ENCODE results near the gene PLAU.
A peak's percentile ranks its signal among the peaks of the same experiment; 100 is the strongest.

PLAU gene

GRCh38 chr10:73910401-73910763, 550 bp upstream of the PLAU start:
- peak overlapping the region; percentile 80 for H2AFZ ChIP-seq
- no peak overlapping the region for H3K9ac ChIP-seq
- no peaks in the 10 kb centered on the region for H3K9me3 ChIP-seq (ENCODE audit: control insufficient read depth, low read length)
- H3K4me1 ChIP-seq: peaks cover 3% of the 10 kb centered on the region
- H3K4me3 ChIP-seq (ENCODE audit: low read depth, low read length): peak overlapping the region; percentile 3
- no peaks in the 10 kb centered on the region for H3K79me2 ChIP-seq
- no peak for TF ChIP-seq CTCF (IDR thresholded peaks at IDR 0.05)
- peak overlapping the region; percentile 16 for H3K4me2 ChIP-seq (ENCODE audit: low read length)
- H3K27ac ChIP-seq: no peak overlapping the region
- H3K27me3 ChIP-seq (ENCODE audit: control insufficient read depth, insufficient read depth, low read length): no peaks in the 10 kb centered on the region
- no peaks in the 10 kb centered on the region for H3K36me3 ChIP-seq (ENCODE audit: control insufficient read depth, insufficient read depth, low read length)

GRCh38 chr10:73911553-73912004, 647 bp downstream of the PLAU start:
- Histone ChIP-seq H3K9me3 (ENCODE audit: control insufficient read depth, low read length) (no peaks in the 10 kb centered on the region), H2AFZ (peak overlapping the region; percentile 80), H3K4me2 (ENCODE audit: low read length) (peak overlapping the region; percentile 16), H3K79me2 (no peaks in the 10 kb centered on the region), H3K4me3 (ENCODE audit: low read depth, low read length) (peak overlapping the region; percentile 3), H3K27me3 (ENCODE audit: control insufficient read depth, insufficient read depth, low read length) (no peaks in the 10 kb centered on the region), H3K4me1 (peaks cover 3% of the 10 kb centered on the region), H3K9ac (no peak overlapping the region), H3K27ac (no peak overlapping the region), H3K36me3 (ENCODE audit: control insufficient read depth, insufficient read depth, low read length) (no peaks in the 10 kb centered on the region)
- TF ChIP-seq CTCF (IDR thresholded peaks at IDR 0.05): no peak

- H3K9ac ChIP-seq: no peak overlapping the region
- H3K27ac ChIP-seq: no peak overlapping the region
- no peak overlapping the region for H3K4me2 ChIP-seq (ENCODE audit: low read length)
- no peak for TF ChIP-seq CTCF (IDR thresholded peaks at IDR 0.05)
- H3K4me3 ChIP-seq (ENCODE audit: low read depth, low read length): no peak overlapping the region
- no peak overlapping the region for H2AFZ ChIP-seq
- H3K9me3 ChIP-seq (ENCODE audit: control insufficient read depth, low read length): no peaks in the 10 kb centered on the region
- H3K4me1 ChIP-seq: peaks cover 3% of the 10 kb centered on the region
- H3K27me3 ChIP-seq (ENCODE audit: control insufficient read depth, insufficient read depth, low read length): no peaks in the 10 kb centered on the region
- H3K36me3 ChIP-seq (ENCODE audit: control insufficient read depth, insufficient read depth, low read length): no peaks in the 10 kb centered on the region
- H3K79me2 ChIP-seq: no peaks in the 10 kb centered on the region
Observed at GRCh38 chr10:73914036-73914435, 3.1 kb downstream of the PLAU start.

- no peak overlapping the region for H3K27ac ChIP-seq
- no peaks in the 10 kb centered on the region for H3K79me2 ChIP-seq
- H3K4me2 ChIP-seq (ENCODE audit: low read length): no peak overlapping the region
- TF ChIP-seq CTCF (IDR thresholded peaks at IDR 0.05): no peak
- peaks cover 3% of the 10 kb centered on the region for H3K4me1 ChIP-seq
- H3K9ac ChIP-seq: no peak overlapping the region
- H3K4me3 ChIP-seq (ENCODE audit: low read depth, low read length): no peak overlapping the region
- no peaks in the 10 kb centered on the region for H3K27me3 ChIP-seq (ENCODE audit: control insufficient read depth, insufficient read depth, low read length)
- no peaks in the 10 kb centered on the region for H3K36me3 ChIP-seq (ENCODE audit: control insufficient read depth, insufficient read depth, low read length)
- H3K9me3 ChIP-seq (ENCODE audit: control insufficient read depth, low read length): no peaks in the 10 kb centered on the region
- H2AFZ ChIP-seq: no peak overlapping the region
Observed at GRCh38 chr10:73915206-73915851, 4.4 kb downstream of the PLAU start.
